ENCODE results near the gene MROH2A. TPM values are rescaled to one million over a fixed set of nuclear protein-coding genes. Genes with fewer than 3 reads are reported as not detected.
A peak's percentile ranks its signal among the peaks of the same experiment; 100 is the strongest.

MROH2A gene
- polyA plus RNA-seq, 1 experiment: not detected

- no peaks in the 10 kb centered on the region for H3K27me3 ChIP-seq (ENCODE audit: control insufficient read depth, insufficient read depth, low read length)
- H3K4me3 ChIP-seq (ENCODE audit: low read depth, low read length): no peak overlapping the region
- CTCF ChIA-PET: no interaction called here
- H3K36me3 ChIP-seq (ENCODE audit: control insufficient read depth, insufficient read depth, low read length): no peaks in the 10 kb centered on the region
- DNase-seq (ENCODE audit: low read depth): no peak
- POLR2A ChIA-PET: no interaction called here
- TF ChIP-seq CTCF (IDR thresholded peaks at IDR 0.05; ENCODE audit: insufficient read depth, low read depth, low read length): no peak
Observed at GRCh38 chr2:233831011-233831721, 53.0 kb downstream of the MROH2A start.

GRCh38 chr2:233831861-233832260 lies 53.7 kb downstream of the MROH2A start:
- ChIA-PET POLR2A (no interaction called here), CTCF (interaction anchor here (1.5 kb wide), 1 partner anchor 383 kb away, joined by 11 read pairs; no protein-coding TSS in a partner anchor)
- no peak for TF ChIP-seq CTCF (IDR thresholded peaks at IDR 0.05; ENCODE audit: insufficient read depth, low read depth, low read length)
- no peaks in the 10 kb centered on the region for H3K27me3 ChIP-seq (ENCODE audit: control insufficient read depth, insufficient read depth, low read length)
- H3K36me3 ChIP-seq (ENCODE audit: control insufficient read depth, insufficient read depth, low read length): no peaks in the 10 kb centered on the region
- no peak for DNase-seq (ENCODE audit: low read depth)
- H3K4me3 ChIP-seq (ENCODE audit: low read depth, low read length): no peak overlapping the region

- no peak for TF ChIP-seq CTCF (IDR thresholded peaks at IDR 0.05; ENCODE audit: insufficient read depth, low read depth, low read length)
- ChIA-PET CTCF (interaction anchor here (1.5 kb wide), 1 partner anchor 384 kb away, joined by 11 read pairs; no protein-coding TSS in a partner anchor), POLR2A (no interaction called here)
- no peak overlapping the region for H3K4me3 ChIP-seq (ENCODE audit: low read depth, low read length)
- no peaks in the 10 kb centered on the region for H3K27me3 ChIP-seq (ENCODE audit: control insufficient read depth, insufficient read depth, low read length)
- DNase-seq (ENCODE audit: low read depth): no peak
- no peaks in the 10 kb centered on the region for H3K36me3 ChIP-seq (ENCODE audit: control insufficient read depth, insufficient read depth, low read length)
Observed at GRCh38 chr2:233832414-233832813, 54.3 kb downstream of the MROH2A start.

GRCh38 chr2:233832869-233833311 lies 54.8 kb downstream of the MROH2A start:
- peak; percentile 38 for TF ChIP-seq CTCF (IDR thresholded peaks at IDR 0.05; ENCODE audit: insufficient read depth, low read depth, low read length)
- Histone ChIP-seq H3K4me3 (ENCODE audit: low read depth, low read length) (no peak overlapping the region), H3K27me3 (ENCODE audit: control insufficient read depth, insufficient read depth, low read length) (no peaks in the 10 kb centered on the region), H3K36me3 (ENCODE audit: control insufficient read depth, insufficient read depth, low read length) (no peaks in the 10 kb centered on the region)
- CTCF ChIA-PET: interaction anchor here (1.5 kb wide), 1 partner anchor 384 kb away, joined by 11 read pairs; no protein-coding TSS in a partner anchor
- POLR2A ChIA-PET: no interaction called here
- no peak for DNase-seq (ENCODE audit: low read depth)

GRCh38 chr2:233833345-233833744 lies 55.2 kb downstream of the MROH2A start:
- CTCF ChIA-PET: interaction anchor here (1.5 kb wide), 1 partner anchor 385 kb away, joined by 11 read pairs; no protein-coding TSS in a partner anchor
- Histone ChIP-seq H3K4me3 (ENCODE audit: low read depth, low read length) (no peak overlapping the region), H3K27me3 (ENCODE audit: control insufficient read depth, insufficient read depth, low read length) (no peaks in the 10 kb centered on the region), H3K36me3 (ENCODE audit: control insufficient read depth, insufficient read depth, low read length) (no peaks in the 10 kb centered on the region)
- TF ChIP-seq CTCF (IDR thresholded peaks at IDR 0.05; ENCODE audit: insufficient read depth, low read depth, low read length): no peak
- no peak for DNase-seq (ENCODE audit: low read depth)
- POLR2A ChIA-PET: no interaction called here

Measured in BJ (cell line).